Thoracic aorta (tissue), 2 donors: ENCODE results near the gene MAEA. TPM values are rescaled to one million over a fixed set of nuclear protein-coding genes. Genes with fewer than 3 reads are reported as not detected.
"Not testable (repeated sequence)": the region's sequence is repeated elsewhere in the genome, so short reads cannot be mapped to it uniquely, and the experiment has no call there.

Experiments used
- ATAC-seq: fragments of 150-250 bp; one replicate; pipeline ENCODE4 v1.8.0; 2017; ENCODE audit warnings: low read depth; ENCODE audit not compliant: insufficient number of reproducible peaks, low FRiP score
- DNase-seq: peaks from one replicate; pipeline ENCODE4 v3.0.0-alpha.2; 2020; ENCODE audit warnings: low spot score
- H3K27ac ChIP-seq, 2 donors: fragments of 200-600 bp; sonication (generic); 1 replicate in 1 of 2; 2 replicates in 1 of 2; pipeline ENCODE4 v1.5.1; 2016; ENCODE audit warnings: mild to moderate bottlenecking in 2 of 2, moderate library complexity in 2 of 2
- H3K27me3 ChIP-seq: fragments of 200-600 bp; sonication (generic); replicated peaks from 2 replicates; pipeline ENCODE4 v1.6.0; 2016; ENCODE audit warnings: mild to moderate bottlenecking; ENCODE audit not compliant: insufficient read depth
- H3K36me3 ChIP-seq: fragments of 200-600 bp; sonication (generic); one replicate; pipeline ENCODE4 v1.5.1; 2016
- H3K4me1 ChIP-seq, 2 donors: fragments of 200-600 bp; sonication (generic); 1 replicate in 1 of 2; 2 replicates in 1 of 2; pipeline versions ENCODE4 v1.5.1 to v1.6.0; 2016; ENCODE audit warnings: low read depth in 2 of 2, mild to moderate bottlenecking in 1 of 2; ENCODE audit not compliant: control insufficient read depth in 1 of 2
- H3K4me3 ChIP-seq: fragments of 200-600 bp; sonication (generic); 2 replicates; pipeline ENCODE4 v1.5.1; 2016; ENCODE audit warnings: mild to moderate bottlenecking
- H3K9me3 ChIP-seq: fragments of 200-600 bp; sonication (generic); 2 replicates; pipeline ENCODE4 v1.5.1; 2016
- total RNA-seq, 2 donors: library from RNA; depleted of rRNA; stranded (reverse); fragments of >200 nt; gene quantifications; one replicate each; pipeline versions ENCODE4 v1.1.0 to v1.2.3, GENCODE V29; 2016
- TF ChIP-seq, protein P1 (sequence below): fragments of 200-600 bp; sonication (generic); IDR thresholded peaks from one replicate; pipeline ENCODE4 v1.5.1; 2019; ENCODE audit warnings: antibody characterized with exemption

Gene MAEA
- total RNA-seq, 2 donors from 2014 or later, result 53.7 to 83.8 TPM

DNA sequence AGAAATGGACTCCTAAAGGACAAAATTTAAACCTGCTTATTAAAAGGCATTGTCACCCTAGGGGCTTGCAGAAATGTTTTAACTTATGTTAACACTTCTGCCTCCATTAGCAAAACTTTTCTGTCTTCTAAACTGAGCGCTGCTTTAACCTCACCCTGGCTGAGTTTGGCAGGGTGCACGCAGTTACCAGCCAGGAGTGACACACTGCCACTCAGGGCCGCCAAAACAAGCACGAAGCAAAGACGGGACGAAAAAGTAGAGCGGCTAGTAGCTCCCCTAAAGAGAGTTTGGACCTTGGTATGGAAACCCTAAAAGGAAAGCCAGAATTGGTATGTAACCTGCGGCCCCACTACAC, 33.6 kb downstream of the MAEA start:
- peaks cover 47% of the 10 kb centered on the region for H3K36me3 ChIP-seq
- peak overlapping the region; percentile 50 to 59 for H3K27ac ChIP-seq

DNA sequence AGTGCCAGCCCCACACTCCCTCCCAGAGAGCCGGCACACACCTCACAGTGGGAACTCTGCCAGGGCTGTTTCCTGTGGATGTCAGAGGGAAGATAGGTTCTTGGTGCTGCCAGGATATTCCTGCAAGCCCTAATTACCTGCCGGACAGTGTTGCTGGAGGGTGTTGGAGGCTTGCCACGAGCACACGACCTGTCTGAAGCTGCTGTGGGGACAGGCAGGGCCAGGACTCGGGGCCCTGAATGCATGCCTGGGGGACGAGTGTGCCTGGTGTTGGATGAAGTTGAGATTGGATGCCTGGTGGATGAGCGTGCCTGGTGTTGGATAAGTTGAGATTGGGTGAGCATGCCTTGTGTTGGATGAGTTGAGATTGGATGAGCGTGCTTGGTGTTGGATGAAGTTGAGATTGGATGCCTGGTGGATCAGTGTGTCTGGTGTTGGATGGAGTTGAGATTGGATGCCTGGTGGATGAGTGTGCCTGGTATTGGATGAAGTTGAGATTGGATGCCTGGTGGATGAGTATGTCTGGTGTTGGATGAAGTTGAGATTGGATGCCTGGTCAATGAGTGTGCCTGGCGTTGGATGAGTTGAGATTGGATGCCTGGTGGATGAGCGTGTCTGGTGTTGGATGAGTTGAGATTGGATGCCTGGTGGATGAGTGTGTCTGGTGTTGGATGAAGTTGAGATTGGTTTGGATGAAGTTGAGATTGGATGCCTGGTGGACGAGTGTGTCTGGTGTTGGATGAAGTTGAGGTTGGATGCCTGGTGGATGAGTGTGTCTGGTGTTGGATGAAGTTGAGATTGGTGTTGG, 34.1 kb downstream of the MAEA start:
- H3K4me1 ChIP-seq, result peaks cover 2 to 20% of the 10 kb centered on the region in 2 donors
- ATAC-seq, result no peak
- H3K27ac ChIP-seq, result peak overlapping the region; percentile 50 to 59
- no peaks in the 10 kb centered on the region for H3K27me3 ChIP-seq
- no peak overlapping the region for H3K4me3 ChIP-seq
- no peak for DNase-seq
- no peaks in the 10 kb centered on the region for H3K9me3 ChIP-seq
- peaks cover 47% of the 10 kb centered on the region for H3K36me3 ChIP-seq
- TF ChIP-seq, protein P1, sequence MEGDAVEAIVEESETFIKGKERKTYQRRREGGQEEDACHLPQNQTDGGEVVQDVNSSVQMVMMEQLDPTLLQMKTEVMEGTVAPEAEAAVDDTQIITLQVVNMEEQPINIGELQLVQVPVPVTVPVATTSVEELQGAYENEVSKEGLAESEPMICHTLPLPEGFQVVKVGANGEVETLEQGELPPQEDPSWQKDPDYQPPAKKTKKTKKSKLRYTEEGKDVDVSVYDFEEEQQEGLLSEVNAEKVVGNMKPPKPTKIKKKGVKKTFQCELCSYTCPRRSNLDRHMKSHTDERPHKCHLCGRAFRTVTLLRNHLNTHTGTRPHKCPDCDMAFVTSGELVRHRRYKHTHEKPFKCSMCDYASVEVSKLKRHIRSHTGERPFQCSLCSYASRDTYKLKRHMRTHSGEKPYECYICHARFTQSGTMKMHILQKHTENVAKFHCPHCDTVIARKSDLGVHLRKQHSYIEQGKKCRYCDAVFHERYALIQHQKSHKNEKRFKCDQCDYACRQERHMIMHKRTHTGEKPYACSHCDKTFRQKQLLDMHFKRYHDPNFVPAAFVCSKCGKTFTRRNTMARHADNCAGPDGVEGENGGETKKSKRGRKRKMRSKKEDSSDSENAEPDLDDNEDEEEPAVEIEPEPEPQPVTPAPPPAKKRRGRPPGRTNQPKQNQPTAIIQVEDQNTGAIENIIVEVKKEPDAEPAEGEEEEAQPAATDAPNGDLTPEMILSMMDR, result no peak

More for the DNA sequence above, 33.6 kb downstream of the MAEA start:
- Histone ChIP-seq H3K4me3 (no peak overlapping the region), H3K4me1 (peaks cover 2 to 20% of the 10 kb centered on the region in 2 donors), H3K9me3 (no peaks in the 10 kb centered on the region), H3K27me3 (no peaks in the 10 kb centered on the region)
- no peak for ATAC-seq
- TF ChIP-seq, protein P1, result no peak
- no peak for DNase-seq

DNA sequence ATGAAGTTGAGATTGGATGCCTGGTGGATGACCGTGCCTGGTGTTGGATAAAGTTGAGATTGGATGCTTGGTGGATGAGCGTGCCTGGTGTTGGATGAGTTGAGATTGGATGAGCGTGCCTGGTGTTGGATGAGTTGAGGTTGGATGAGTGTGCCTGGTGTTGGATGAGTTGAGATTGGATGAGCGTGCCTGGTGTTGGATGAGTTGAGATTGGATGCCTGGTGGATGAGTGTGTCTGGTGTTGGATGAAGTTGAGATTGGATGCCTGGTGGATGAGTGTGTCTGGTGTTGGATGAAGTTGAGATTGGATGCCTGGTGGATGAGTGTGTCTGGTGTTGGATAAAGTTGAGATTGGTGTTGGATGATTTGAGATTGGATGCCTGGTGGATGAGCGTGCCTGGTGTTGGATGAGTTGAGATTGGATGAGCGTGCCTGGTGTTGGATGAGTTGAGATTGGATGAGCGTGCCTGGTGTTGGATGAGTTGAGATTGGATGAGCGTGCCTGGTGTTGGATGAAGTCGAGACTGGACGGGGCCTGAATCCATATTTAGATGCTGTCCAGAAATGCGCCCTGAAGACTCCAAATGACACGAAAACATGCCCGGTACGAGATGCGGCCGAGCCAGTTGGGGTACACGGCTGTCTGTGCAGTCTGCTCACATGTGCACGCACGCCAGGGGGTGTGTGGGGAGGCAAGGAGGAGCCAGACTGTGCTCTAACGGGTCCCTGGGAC, 34.9 kb downstream of the MAEA start:
- not testable (repeated sequence) for H3K4me3 ChIP-seq, H3K9me3 ChIP-seq, DNase-seq, ATAC-seq, H3K27me3 ChIP-seq, H3K27ac ChIP-seq
- peaks cover 46% of the 10 kb centered on the region for H3K36me3 ChIP-seq
- peaks cover 2 to 20% of the 10 kb centered on the region in 2 donors for H3K4me1 ChIP-seq

DNA sequence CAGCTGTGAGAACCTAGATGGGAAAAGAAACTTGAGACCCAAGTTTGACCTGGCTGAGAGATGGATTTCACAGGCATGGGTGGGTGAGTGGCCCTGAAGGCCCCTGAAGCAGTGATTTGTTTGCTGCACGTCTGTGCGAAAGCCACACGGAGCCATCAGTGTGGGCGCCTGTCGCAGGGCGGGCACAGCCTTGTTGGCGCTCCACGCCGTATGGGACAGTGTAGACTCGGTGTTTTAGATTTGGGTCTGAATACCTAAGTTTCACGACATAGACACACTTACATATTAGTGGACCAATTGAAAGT, 35.4 kb downstream of the MAEA start:
- Histone ChIP-seq H3K27me3 (no peaks in the 10 kb centered on the region), H3K4me1 (peaks cover 2 to 20% of the 10 kb centered on the region in 2 donors), H3K36me3 (peaks cover 44% of the 10 kb centered on the region), H3K27ac (no peak overlapping the region), H3K9me3 (no peaks in the 10 kb centered on the region), H3K4me3 (no peak overlapping the region)
- TF ChIP-seq, protein P1, result no peak
- DNase-seq, result no peak
- no peak for ATAC-seq

DNA sequence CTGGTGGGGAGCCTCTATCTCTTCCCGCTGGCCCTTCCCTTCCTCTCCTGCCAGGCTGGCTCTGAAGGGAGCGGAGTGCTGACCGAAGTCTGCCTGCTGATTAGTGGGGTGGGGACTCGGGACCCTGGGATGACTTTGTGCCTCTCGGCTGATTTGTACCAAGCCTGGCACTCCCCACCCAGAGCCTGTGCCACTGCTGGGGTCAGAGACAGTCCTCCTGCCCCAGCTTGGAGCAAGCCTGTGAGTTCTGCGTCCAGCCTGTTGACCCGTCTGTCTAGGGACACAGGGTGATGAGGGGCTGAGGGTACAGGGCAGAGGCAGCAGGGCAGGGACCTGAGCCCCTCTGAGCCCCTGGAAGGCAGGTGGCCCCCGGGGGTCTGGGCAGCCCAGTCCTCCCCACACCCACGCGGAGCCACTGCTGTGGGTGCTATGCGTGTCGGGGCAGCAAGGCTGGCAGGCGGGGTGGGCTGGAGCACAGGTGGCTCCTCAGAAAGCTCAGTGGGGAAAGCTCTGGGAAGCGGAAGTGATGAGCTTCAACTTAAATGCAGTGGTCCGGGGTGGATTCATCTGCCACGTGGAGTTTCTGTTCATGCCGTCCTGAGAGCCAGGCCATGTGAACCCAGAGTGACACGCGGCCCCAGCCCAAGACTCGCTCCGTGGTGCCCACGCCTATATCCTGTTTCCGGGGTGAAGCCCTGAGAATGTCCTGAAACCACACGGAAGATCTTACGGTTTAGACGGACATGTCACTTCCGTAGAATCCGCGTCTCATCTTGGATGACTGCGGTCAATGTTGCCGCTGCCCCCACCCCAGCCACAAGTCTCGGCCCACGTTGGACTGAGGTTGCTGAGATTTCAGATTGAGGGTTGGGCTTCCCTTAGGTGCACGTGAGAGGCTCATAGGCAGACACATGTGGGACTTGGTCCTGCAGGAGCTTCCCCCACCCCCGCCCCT, 36.3 kb downstream of the MAEA start:
- no peak for ATAC-seq
- H3K9me3 ChIP-seq, result no peaks in the 10 kb centered on the region
- peaks cover 44% of the 10 kb centered on the region for H3K36me3 ChIP-seq
- no peak overlapping the region for H3K4me3 ChIP-seq
- H3K27ac ChIP-seq, result no peak overlapping the region
- H3K27me3 ChIP-seq, result no peaks in the 10 kb centered on the region
- DNase-seq, result no peak
- TF ChIP-seq, protein P1, result no peak
- peaks cover 2 to 20% of the 10 kb centered on the region in 2 donors for H3K4me1 ChIP-seq
